Measurements from ENCODE around the gene DPH7.

Gene DPH7

DNA sequence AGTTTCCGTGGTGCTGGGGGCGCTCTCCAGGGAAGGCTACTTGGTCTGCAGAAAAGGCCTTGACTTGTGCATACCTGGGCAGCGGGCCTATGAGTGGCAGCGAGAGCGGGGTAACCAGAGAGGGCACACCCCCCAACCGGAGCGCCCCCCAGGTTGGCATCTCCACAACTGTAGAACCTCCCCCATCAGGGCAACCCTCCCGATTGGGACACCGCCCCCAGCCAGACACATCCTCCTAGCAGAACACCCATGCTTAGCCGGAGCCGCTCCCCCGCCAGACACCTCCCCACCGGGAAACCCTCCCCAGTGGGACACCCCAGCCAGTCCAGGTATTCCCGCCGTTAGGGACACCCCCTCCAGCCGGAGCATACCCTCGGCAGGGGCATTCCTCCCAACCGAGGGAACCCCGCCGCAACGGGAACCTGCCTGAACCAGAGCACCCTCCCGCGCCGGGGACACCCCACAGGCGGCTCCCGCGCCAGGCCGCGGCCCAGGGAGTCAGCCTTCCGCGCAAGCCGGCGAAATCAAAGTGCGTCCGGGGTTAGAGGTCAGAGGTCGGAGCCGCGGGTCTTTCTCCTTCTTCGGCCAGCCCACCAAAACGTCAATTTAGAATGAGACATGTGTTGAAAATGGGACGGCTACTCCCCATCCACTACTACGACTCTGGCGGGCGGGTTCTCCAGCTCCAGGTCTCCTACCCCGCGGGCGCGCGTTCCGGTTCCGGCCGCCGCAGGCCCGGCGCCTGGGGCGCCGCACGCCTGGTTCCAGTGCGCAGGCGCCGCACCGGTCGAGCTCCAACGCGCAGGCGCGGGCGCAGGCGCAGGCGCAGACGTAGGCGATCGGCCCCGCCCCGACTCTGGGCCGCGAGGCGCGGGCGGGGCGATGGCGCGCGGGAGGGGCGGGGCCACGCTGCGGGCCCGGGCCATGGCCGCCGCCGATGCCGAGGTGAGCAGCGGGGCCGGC, 39.7 kb upstream of the DPH7 start, which contains the start of gene EHMT1:
Gene EHMT1, plus strand, starts transcription at position 901 of the 963 bp plus-strand sequence. Its CDS starts 24 bp downstream, at position 925.
- no peak for TF ChIP-seq CTCF (IDR thresholded peaks at IDR 0.05; ENCODE audit: low read depth, low read length)
- peak; percentile 54 for DNase-seq (ENCODE audit: extremely low read depth, low read depth)

GRCh38 chr9:137615387-137615871, 36.7 kb upstream of the DPH7 start:
- DNase-seq (ENCODE audit: extremely low read depth, low read depth), result no peak
- TF ChIP-seq CTCF (IDR thresholded peaks at IDR 0.05; ENCODE audit: low read depth, low read length), result no peak

- no peak for TF ChIP-seq CTCF (IDR thresholded peaks at IDR 0.05; ENCODE audit: low read depth, low read length)
- no peak for DNase-seq (ENCODE audit: extremely low read depth, low read depth)
Measured at GRCh38 chr9:137614631-137615386, 36.1 kb upstream of the DPH7 start.

DNA sequence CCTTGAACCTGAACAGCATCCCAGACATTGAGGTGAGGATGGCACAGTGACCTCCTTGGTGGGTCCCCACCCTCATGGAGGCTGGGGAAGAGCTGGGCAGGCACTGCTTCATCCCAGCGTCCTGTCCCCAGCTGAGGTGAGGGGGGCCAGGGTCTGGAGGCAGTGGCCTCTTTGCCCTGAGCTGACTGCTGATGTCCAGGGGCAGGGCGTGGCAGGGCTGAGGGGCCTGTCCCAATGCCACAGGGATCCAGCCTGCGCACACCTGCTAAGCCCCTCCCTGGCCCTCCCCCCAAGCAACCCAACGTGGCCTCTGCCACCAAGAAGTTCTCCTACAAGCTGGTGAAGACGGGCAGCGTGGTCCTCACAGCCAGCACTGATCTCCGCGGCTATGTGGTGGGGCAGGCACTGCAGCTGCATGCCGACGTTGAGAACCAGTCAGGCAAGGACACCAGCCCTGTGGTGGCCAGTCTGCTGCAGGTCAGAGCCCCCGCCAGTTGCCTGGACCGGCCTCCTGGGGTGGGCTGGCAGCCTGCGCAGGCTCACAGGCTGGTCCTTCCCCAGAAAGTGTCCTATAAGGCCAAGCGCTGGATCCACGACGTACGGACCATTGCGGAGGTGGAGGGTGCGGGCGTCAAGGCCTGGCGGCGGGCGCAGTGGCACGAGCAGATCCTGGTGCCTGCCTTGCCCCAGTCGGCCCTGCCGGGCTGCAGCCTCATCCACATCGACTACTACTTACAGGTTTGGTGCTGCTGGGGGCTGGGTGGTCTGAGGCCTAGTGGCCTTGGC, 35.2 kb upstream of the DPH7 start:
- no peak for DNase-seq (ENCODE audit: extremely low read depth, low read depth)
- TF ChIP-seq CTCF (IDR thresholded peaks at IDR 0.05; ENCODE audit: low read depth, low read length), result no peak

- DNase-seq (ENCODE audit: extremely low read depth, low read depth), result no peak
- no peak for TF ChIP-seq CTCF (IDR thresholded peaks at IDR 0.05; ENCODE audit: low read depth, low read length)
Measured at GRCh38 chr9:137613259-137613658, 34.5 kb upstream of the DPH7 start.

- no peak for TF ChIP-seq CTCF (IDR thresholded peaks at IDR 0.05; ENCODE audit: low read depth, low read length)
- no peak for DNase-seq (ENCODE audit: extremely low read depth, low read depth)
Measured at GRCh38 chr9:137612741-137613142, 34.0 kb upstream of the DPH7 start.
